HG03571 (cell line): ENCODE measurements around the gene ABLIM2.

Experiments
- ATAC-seq: cut with Tn5 transposase; IDR thresholded peaks from one replicate; pipeline ENCODE4 v1.9.1; 2021; ENCODE audit not compliant: unreplicated experiment

Gene ABLIM2

GRCh38 chr4:8050555-8051206 lies 107.9 kb downstream of the ABLIM2 start:
- ATAC-seq: no peak

GRCh38 chr4:8050180-8050554 lies 108.4 kb downstream of the ABLIM2 start:
- no peak for ATAC-seq

GRCh38 chr4:8048856-8049676 lies 109.5 kb downstream of the ABLIM2 start:
- no peak for ATAC-seq

- ATAC-seq: no peak
These were observed 110.6 kb downstream of the ABLIM2 start for GRCh38 chr4:8047837-8048678.

GRCh38 chr4:8046925-8047541 lies 111.6 kb downstream of the ABLIM2 start:
- no peak for ATAC-seq

- ATAC-seq: no peak
These were observed 112.7 kb downstream of the ABLIM2 start for GRCh38 chr4:8045909-8046308.

- ATAC-seq: no peak
These were observed 113.9 kb downstream of the ABLIM2 start for GRCh38 chr4:8044699-8045098.

- no peak for ATAC-seq
These were observed 114.4 kb downstream of the ABLIM2 start for GRCh38 chr4:8044244-8044643.

- no peak for ATAC-seq
These were observed 115.0 kb downstream of the ABLIM2 start for GRCh38 chr4:8043596-8043995.

- ATAC-seq: no peak
These were observed 116.7 kb downstream of the ABLIM2 start for GRCh38 chr4:8041868-8042267.

- no peak for ATAC-seq
These were observed 117.4 kb downstream of the ABLIM2 start for GRCh38 chr4:8041172-8041571.

- ATAC-seq: no peak
These were observed 118.0 kb downstream of the ABLIM2 start for GRCh38 chr4:8040607-8041006.

- ATAC-seq: no peak
These were observed 118.8 kb downstream of the ABLIM2 start for GRCh38 chr4:8039853-8040252.

GRCh38 chr4:8039290-8039689 lies 119.3 kb downstream of the ABLIM2 start:
- ATAC-seq: no peak

- no peak for ATAC-seq
These were observed 119.8 kb downstream of the ABLIM2 start for GRCh38 chr4:8038719-8039251.

GRCh38 chr4:8038083-8038482 lies 120.5 kb downstream of the ABLIM2 start:
- ATAC-seq: no peak

GRCh38 chr4:8037150-8037769 lies 121.4 kb downstream of the ABLIM2 start:
- no peak for ATAC-seq

GRCh38 chr4:8035371-8035780 lies 123.2 kb downstream of the ABLIM2 start:
- no peak for ATAC-seq

GRCh38 chr4:8033829-8034528 lies 124.6 kb downstream of the ABLIM2 start:
- ATAC-seq: no peak
